ENCODE results near the gene NRG3.

NRG3 gene

GRCh38 chr10:82212753-82213152 lies 337.8 kb downstream of the NRG3 start:
- no peak for DNase-seq (ENCODE audit: low read depth in 2 of 2)

- no peak for DNase-seq (ENCODE audit: low read depth in 2 of 2)
These were observed 338.8 kb downstream of the NRG3 start for GRCh38 chr10:82213784-82214183.

DNA sequence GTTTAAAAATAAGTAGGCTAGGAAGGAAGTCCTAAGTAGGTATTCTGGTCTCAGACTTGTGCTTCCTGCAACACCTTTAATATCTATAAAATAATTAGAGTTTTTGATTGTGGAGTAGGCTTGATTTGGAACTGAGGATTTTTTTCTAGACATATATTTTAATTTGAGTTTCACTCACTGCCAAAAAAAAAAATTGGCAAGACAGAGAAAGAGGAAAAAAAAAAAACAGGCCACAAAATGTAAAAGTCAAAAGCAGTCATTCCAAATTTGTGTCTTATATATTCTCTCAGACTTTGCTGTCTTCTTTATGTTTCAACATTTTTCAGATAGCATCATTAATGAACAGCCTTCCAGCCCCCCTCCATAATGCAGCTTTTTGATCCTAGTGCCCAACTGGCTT lies 346.1 kb downstream of the NRG3 start:
- no peak for DNase-seq (ENCODE audit: low read depth in 2 of 2)

DNA sequence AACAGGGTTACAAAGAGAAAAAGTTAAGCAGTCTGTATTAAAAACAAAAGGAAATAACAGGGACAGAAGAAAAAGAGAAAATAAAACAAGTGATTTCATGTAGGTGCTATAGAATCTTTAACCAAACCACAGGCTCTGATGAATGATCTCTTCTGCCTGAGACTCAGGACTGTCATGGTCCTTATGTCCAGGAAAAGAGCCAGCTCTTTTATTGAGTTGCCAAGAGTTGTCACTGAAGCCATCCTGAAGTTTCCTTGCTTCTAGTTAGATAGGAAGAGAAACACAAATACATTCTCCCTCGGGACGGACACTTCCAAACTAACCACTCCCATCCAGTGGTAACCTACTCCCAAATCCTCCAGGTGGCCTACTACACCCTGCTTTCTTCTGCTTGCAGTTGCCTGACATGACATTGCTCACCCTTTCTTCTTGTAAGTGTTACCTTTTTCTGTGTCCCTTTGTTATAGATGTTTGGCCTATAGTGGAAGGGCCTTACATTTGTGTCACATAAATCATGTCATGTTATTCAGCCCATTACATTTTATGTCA lies 346.7 kb downstream of the NRG3 start:
- DNase-seq (ENCODE audit: low read depth in 2 of 2): no peak

GRCh38 chr10:82228701-82229100 lies 353.7 kb downstream of the NRG3 start:
- DNase-seq (ENCODE audit: low read depth in 2 of 2): no peak

- no peak for DNase-seq (ENCODE audit: low read depth in 2 of 2)
These were observed 359.2 kb downstream of the NRG3 start for GRCh38 chr10:82234173-82234572.

DNA sequence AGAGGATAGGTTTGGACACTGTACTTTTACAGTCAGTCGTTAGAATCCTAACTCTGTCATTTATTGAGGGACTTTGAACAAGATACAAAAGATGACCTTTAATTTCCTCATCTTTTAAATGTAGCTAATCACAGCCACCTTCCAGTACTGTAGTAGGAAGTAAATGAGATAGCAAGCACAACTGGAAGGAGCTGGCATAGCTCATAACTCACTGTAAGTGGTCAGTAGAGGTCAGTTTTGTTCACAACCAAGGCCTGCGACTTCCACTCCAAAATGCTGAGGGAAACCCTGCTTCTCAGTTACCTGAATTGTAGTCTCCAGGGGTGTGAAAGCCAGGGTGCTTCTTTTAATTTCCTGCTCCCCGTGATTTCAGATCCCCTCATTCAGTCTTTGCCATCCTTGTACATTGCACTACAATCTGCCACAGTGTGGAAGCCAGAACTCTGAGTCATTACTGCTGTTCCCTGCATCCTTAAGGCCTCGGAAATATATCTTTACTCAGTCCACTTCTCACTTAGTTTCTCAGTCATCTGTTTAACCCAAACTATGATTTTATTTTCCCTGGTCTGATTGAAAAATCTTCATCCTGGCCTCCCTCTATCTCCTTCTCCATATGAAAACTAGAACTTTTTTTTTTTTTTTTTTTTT lies 361.2 kb downstream of the NRG3 start:
- DNase-seq (ENCODE audit: low read depth in 2 of 2): no peak

- no peak for DNase-seq (ENCODE audit: low read depth in 2 of 2)
These were observed 363.3 kb downstream of the NRG3 start for GRCh38 chr10:82238291-82238690.

GRCh38 chr10:82240408-82240807 lies 365.4 kb downstream of the NRG3 start:
- no peak for DNase-seq (ENCODE audit: low read depth in 2 of 2)

DNA sequence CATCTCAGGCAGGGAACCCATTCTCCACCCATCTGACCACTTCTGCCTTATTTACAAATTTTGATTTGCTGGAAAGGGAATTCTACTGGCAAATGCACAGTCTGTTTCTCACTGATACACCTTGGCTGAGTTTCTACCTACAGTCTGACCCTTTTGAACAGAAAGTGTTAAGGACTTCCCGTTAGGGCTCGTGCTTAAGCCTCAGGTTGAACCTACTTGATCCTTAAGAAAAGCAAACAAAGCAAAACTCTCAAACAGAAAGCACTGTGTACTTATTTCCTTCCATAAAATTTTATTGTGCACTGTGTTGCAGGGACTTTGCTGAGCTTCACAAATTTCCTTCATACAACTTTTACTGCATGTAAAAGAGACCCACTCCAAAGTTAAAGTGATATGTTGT lies 367.8 kb downstream of the NRG3 start:
- no peak for DNase-seq (ENCODE audit: low read depth in 2 of 2)

GRCh38 chr10:82245157-82245556 lies 370.2 kb downstream of the NRG3 start:
- no peak for DNase-seq (ENCODE audit: low read depth in 2 of 2)

- DNase-seq (ENCODE audit: low read depth in 2 of 2): no peak
These were observed 371.0 kb downstream of the NRG3 start for GRCh38 chr10:82245906-82246560.

DNA sequence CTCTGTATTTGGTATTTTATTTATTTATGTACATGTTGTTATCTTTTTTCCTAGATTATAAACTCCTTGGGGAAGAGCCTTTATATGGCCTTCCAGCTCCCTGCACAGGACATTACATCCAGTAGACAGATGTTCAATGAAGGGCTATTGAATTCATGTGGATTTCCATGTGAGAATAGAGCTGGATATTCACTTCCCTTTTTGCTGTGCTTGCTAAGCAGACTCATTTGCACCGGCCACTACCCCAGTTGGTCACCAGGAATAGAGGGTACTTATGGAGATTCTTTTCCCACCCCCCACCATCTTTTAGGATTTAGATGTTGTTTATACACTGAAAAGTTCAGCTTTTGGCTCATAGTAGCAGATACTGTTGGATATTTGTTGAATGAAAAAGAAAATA lies 374.1 kb downstream of the NRG3 start:
- DNase-seq (ENCODE audit: low read depth in 2 of 2): no peak

- no peak for DNase-seq (ENCODE audit: low read depth in 2 of 2)
These were observed 376.4 kb downstream of the NRG3 start for GRCh38 chr10:82251222-82251906.

- no peak for DNase-seq (ENCODE audit: low read depth in 2 of 2)
These were observed 377.1 kb downstream of the NRG3 start for GRCh38 chr10:82252081-82252480.

DNA sequence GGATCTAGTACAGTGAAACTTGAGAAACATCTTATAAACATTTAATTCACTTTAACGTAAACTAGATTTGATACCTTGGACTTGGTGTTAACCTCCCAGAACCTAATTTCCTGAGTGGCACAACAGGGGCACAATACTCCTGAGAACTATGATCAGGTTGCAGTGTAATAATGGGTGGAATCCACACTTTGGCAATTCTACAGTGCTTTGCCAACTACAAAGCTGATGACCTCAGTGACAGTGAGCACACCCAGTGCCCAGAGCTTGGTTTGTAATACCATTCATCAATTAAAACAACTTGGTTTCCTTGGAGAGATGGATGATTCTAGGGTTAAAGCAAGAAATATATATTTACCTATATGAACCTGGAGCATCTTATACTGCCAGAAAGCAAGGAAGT lies 379.2 kb downstream of the NRG3 start:
- no peak for DNase-seq (ENCODE audit: low read depth in 2 of 2)

DNA sequence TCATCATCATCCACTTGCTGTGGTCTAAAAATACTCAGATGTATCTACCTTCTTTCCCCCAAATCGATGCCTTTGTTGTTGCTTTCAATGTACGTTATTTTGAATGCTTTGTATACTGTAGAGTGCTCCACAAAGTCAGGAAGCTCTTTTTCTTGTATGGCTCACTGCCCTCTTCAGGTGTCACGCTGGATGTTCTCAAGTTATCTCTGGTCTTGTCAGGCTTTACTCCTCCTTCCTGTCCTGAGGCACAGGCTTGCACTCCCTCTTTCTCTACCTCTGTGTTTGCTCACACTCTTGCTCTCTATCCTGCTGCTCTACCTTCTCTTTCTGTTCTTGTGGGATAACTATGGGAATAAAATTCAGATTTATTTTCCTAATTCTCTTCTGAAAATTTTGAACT lies 381.3 kb downstream of the NRG3 start:
- no peak for DNase-seq (ENCODE audit: low read depth in 2 of 2)

- no peak for DNase-seq (ENCODE audit: low read depth in 2 of 2)
These were observed 391.4 kb downstream of the NRG3 start for GRCh38 chr10:82266438-82266837.

DNA sequence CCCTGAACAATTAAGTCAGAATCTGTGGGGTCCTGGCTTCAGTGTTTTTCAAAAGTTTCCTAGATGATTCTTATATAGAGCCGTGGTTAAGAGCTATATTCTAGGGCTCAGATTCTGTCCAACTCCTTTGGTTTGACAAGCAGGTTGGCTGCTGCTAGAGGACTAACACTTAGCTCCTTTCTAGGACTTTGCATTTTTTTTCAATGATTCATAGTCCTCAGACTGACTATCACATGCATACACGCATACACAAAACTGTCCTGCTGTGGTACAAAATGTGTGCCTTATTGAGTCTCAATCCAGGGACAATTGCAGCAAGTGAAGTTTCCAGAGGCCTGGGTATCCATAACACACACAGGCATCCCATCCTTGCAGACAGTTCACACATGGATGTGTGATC lies 392.0 kb downstream of the NRG3 start:
- no peak for DNase-seq (ENCODE audit: low read depth in 2 of 2)

- no peak for DNase-seq (ENCODE audit: low read depth in 2 of 2)
These were observed 392.5 kb downstream of the NRG3 start for GRCh38 chr10:82267465-82267864.

- DNase-seq (ENCODE audit: low read depth in 2 of 2): no peak
These were observed 393.0 kb downstream of the NRG3 start for GRCh38 chr10:82267960-82268359.

GRCh38 chr10:82277591-82277990 lies 402.6 kb downstream of the NRG3 start:
- DNase-seq (ENCODE audit: low read depth in 2 of 2): no peak

Data from stimulated activated CD4-positive, alpha-beta T cell treated with anti-CD3 and anti-CD28 coated beads, Interleukin-4, amount 100 ng/mL, for 48 hours (primary cell).